ENCODE measurements around the gene DSCAM.

DSCAM gene

GRCh38 chr21:40835184-40835694, 11.7 kb downstream of the DSCAM start:
- DNase-seq: no peak

- DNase-seq: no peak
Observed at GRCh38 chr21:40833184-40833583, 13.8 kb downstream of the DSCAM start.

GRCh38 chr21:40832316-40832715, 14.6 kb downstream of the DSCAM start:
- no peak for DNase-seq

- no peak for DNase-seq
Observed at GRCh38 chr21:40830836-40831235, 16.1 kb downstream of the DSCAM start.

- no peak for DNase-seq
Observed at GRCh38 chr21:40829791-40830190, 17.2 kb downstream of the DSCAM start.

DNA sequence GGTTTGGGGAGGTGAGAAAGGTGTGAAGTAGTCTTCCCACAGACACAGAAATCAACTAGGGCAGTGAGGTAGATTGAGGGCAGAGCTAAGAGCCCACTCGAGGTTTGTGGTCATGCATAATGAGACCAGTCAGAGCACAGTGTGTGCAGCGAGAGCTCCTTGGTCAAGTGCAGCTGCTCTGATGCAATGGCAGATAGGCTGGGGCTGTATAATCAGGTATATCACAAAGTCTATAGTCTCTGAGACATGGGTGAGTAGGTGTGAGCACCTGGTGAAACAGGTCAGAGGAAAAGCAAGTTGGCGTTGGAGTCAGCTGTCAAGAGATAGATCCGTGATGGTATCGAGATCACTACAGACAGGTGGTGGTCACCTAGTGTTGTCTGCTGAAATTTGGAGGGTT, 17.6 kb downstream of the DSCAM start:
- no peak for DNase-seq

DNA sequence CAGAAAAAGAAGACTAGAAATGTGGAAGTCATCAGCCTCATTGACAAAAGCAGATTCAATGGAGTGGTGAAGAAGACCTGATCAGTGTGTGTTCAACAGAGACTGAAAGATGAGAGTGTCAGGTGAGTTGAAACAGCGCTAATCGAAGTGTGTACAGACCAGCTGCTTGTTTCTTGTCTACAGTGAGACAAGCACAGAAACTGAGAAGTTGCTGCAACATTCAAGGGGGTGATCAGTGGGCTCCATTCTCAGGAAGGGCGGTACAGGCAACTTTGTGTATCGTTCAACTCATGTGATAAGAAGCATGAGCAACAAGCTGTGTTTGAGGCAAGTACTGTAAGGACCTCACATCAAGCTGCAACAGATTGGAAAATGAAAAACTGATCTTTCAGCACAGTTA, 19.4 kb downstream of the DSCAM start:
- DNase-seq: no peak

DNA sequence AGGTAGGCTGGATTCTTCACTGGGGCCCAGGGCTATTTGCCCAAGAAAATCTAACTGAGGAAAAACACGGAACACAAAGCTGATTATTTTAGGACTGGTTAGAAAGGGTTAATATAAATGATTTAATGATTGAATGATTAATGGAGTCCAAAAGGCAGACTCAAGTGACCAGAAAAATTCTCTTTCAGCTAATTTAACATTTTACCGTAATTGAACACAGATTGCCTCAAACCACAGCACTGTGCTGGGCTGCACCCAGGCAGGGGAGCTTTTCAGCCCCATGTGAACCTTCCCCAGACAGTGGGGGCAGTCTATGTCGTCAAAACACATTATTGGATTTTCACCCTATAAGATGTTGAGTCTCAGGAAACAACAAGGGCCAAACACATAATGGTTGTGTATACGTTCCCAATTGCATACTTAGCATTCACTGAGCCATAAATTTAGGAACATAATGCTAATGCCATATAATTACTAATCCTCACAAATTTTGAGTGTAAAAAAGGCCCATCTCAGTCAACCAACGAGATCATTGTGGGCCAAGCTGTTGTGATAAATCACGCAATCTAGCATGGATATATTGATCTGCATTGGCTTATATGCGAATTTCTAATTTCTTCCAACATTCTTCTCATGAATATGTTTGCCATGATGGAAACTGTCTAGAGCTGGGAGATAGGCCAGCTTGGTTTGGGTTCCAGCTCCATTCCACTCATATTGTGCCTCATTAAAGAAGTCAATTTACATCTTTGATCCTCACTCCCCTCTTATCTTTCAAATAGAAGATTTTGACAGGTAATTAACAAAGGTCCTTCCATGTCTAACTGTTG, 27.7 kb downstream of the DSCAM start:
- DNase-seq: no peak

DNA sequence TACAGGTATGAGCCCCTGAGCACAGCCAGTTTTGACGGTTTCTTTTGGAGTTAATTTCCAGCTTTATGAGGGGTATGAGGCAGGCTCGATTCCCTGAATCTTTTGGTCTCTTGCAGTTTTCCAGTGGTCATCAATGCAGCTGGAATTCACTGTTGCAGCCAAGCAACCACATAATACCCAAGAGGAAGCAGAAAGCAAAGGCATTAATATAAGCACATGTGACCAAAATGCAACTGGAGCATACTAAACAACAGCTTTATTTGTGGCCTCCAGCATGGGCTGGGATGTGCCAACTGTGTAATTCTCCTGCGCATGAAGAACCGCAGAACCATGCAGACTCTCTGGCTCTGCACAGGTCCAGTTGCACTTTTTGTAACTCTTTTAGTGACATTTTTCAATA, 33.0 kb downstream of the DSCAM start:
- no peak for DNase-seq

- no peak for DNase-seq
Observed at GRCh38 chr21:40809673-40810197, 37.2 kb downstream of the DSCAM start.

GRCh38 chr21:40803101-40803500, 43.9 kb downstream of the DSCAM start:
- no peak for DNase-seq

DNA sequence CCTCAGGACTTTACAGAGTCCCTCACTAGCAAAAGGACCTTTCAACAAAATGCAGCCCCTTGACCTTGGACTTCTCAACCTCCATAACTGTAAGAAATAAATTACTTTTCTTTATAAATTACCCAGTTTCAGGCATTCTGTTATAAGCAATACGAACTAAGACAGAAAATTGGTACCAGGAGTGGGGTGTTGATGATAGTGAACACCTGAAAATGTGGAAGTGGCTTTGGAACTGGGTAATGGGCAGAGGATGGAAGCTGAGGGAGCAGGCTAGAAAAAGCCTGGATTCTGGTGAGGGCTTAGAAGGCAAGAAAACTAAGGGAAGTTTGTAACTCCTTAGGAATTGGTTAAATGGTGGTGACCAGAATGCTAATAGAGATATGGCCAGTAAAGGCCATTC, 46.8 kb downstream of the DSCAM start:
- DNase-seq: no peak

DNA sequence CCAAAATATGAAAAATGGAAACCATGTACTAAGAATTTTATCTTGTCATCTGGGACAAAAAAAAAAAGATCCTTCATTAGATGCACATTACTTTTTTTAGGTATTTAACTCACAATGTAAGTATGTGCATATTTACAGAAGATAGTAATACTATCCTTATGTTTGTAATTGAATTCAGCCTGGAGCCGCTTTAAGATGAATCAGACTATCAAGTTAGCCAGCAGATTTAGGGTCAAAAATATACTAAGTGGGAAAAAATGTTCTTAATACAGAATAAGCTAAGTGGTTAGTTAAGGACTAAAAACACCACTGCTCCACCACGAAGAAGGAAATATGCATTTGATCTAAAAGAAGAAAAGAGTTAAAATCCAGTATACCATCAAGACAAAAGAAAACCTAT, 49.1 kb downstream of the DSCAM start:
- no peak for DNase-seq

GRCh38 chr21:40797410-40797809, 49.5 kb downstream of the DSCAM start:
- DNase-seq: no peak

- no peak for DNase-seq
Observed at GRCh38 chr21:40796464-40796863, 50.5 kb downstream of the DSCAM start.

DNA sequence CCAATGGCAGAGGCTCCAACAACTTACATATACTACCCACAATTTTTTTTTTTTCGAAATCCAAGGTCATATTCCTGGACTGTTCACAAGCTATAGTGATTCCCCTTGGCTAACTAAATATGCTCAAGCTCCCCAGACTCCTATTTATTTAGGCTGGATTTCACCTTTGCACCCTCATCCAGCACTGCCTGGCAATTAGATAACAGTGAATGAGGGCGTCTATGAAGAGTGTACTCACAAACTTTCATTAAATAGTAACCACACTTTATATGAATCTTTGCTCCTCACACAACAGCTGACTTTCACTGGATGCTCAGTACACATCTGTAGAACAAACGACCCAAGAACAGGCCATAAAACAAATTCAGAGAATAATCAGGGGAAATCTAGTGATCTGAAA, 51.6 kb downstream of the DSCAM start:
- no peak for DNase-seq

DNA sequence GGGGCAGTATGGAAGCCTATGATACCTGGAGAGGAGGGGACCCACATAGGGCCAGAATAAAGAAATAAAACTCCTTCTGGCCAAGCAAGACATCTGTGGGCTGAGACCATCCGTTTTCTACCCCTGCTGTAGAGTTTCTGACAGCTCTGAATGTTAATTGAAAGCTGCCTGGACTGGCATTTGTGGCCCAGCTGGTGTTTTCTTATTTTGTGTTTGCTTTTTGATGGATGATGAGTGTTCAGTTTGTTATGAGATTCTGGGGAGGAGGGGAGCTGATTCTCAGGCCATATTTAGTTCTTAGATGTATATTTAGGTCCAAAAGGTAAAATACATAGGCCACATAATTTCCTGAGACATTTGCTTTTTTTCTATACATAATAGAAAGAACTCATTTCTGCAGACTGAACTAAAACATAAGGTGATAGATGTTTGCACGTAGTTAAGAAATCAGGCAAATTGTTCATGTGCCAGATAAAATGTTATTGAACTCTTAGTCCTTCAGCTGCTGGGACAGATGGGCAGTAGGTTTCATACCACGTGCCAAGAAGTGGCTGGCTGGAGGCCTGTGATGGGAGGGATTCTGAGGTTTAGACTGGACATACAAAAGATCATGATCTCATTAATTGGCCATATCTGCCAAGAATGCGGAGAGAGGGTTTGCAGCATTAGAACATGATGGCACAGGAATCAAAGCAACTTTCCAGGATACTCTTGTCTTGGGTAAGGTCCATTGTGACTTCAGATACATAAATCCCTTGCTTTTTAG, 54.1 kb downstream of the DSCAM start:
- no peak for DNase-seq

- DNase-seq: no peak
Observed at GRCh38 chr21:40788635-40789034, 58.3 kb downstream of the DSCAM start.

DNA sequence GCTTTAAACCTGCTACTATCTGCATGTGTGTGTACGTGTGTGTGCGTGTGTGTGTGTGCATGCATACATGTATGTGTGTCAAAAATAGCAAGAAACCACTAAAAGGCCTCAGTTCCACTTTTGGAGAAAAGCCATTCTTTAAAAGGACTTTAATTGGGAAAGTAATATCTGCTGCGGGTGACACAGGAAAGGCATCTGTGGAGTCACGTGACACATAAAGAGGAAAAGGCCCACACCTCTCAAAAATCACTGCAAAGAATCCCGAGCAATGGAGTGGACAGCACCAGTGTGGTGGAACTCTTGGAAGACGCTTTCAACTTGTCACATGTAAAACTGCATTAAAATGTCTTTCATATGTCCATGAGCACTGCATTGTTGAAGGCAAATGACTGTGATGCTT, 63.6 kb downstream of the DSCAM start:
- DNase-seq: no peak

DNA sequence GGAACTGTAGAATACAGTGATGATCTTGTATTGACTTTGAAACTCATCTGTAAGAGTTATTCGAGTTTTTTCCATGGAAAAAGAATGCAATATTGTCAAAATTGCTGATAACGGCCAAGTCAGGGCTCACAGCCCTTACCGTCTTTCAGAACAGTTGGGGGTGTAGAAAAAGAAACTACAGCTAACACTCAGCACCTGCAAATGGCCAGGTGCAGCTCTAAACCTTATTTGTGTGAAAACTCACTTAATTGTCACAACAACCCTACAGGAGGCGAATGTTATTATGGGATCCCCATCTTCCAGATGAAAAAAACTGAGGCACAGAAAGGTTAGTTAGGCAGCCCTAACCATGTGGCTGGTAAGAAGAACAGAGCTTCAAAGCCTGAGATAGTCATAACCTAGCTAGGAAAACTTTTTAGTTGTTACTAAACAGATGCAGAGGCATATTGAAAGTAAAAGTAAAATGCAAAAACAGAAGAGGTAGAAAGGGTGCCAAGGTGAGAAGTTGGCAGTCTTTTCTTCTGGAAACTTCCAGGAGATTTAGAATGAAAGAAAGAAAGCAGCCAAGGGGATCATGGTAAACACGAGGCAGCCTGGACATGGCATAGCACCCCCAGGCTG, 76.4 kb downstream of the DSCAM start:
- no peak for DNase-seq

DNA sequence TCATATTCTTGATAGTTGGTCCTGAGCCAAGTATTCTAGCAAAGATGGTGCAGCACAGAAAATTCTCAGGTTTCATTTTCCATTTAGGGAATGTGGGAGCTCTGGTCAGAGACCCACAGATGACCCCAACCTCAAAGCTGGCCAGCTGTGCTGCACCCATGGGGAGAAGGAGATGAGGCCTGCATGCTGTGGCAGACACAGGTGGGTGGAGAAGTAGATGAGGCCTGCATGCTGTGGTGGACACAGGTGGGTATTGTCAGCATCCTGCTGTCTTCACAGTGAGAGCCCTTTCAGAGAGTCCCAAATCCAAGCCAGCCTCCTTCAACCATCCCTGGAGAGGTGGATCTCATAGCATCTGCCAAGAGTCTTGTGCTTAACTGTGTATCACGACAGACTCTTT, 77.7 kb downstream of the DSCAM start:
- no peak for DNase-seq

- no peak for DNase-seq
Observed at GRCh38 chr21:40768056-40768455, 78.9 kb downstream of the DSCAM start.

DNA sequence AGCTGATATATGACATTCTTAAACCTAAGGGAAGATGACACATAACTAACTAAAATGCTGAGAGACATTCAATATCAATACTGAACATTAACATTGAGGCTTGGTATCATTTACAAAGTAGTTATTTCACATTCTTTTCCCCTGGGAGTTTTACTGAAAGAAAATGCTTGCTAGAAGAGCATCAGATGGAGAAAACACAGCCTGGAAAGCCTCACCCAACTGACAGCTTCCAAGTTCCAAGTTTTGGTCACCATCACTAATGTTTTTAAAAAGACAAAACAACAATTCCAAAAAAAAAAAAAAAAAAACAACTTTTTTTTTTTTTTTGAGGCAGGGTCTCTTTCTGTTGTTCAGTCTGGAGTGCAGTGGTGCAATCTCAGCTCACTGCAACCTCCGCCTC, 80.6 kb downstream of the DSCAM start:
- no peak for DNase-seq

DNA sequence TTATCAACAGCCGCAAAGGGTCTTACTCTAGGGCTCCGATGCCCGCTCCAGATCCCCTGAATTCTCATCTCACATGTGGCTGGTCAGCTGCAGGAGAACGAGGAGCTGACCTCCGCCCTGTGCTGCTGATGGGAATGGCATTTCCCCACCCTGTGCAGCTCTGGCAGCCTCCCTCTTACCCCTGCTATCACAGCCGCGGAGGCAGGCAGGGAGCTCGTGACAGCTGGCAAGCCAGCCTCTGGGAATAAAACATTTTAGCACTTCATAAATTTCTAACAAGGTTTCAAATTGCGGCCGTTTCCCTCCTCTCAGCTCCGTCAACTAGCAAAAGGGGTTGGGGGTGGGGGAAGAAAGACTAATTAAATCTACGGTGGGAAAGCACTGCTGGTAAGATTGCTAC, 81.1 kb downstream of the DSCAM start:
- no peak for DNase-seq
